HG02759 (cell line): ENCODE data around the gene ACTL10.
"Not testable (repeated sequence)": the region's sequence is repeated elsewhere in the genome, so short reads cannot be mapped to it uniquely, and the experiment has no call there.

Source experiments
- ATAC-seq: cut with Tn5 transposase; IDR thresholded peaks from one replicate; pipeline ENCODE4 v1.9.1; 2021; ENCODE audit warnings: mild to moderate bottlenecking, moderate library complexity; ENCODE audit not compliant: unreplicated experiment

The ACTL10 gene

GRCh38 chr20:33693741-33694638 lies 27.2 kb downstream of the ACTL10 start:
- no peak for ATAC-seq

GRCh38 chr20:33694639-33695012 lies 27.9 kb downstream of the ACTL10 start:
- ATAC-seq = no peak

- ATAC-seq = no peak
Measured at GRCh38 chr20:33696448-33696847, 29.7 kb downstream of the ACTL10 start.

GRCh38 chr20:33697129-33697528 lies 30.4 kb downstream of the ACTL10 start:
- ATAC-seq = no peak

- not testable (repeated sequence) for ATAC-seq
Measured at GRCh38 chr20:33698966-33699365, 32.2 kb downstream of the ACTL10 start.

GRCh38 chr20:33700696-33701441 lies 34.1 kb downstream of the ACTL10 start:
- ATAC-seq = not testable (repeated sequence)

GRCh38 chr20:33701629-33702450 lies 35.1 kb downstream of the ACTL10 start:
- ATAC-seq = no peak

- ATAC-seq = no peak
Measured at GRCh38 chr20:33702861-33703260, 36.1 kb downstream of the ACTL10 start.

- ATAC-seq = no peak
Measured at GRCh38 chr20:33703498-33704137, 36.9 kb downstream of the ACTL10 start.

- no peak for ATAC-seq
Measured at GRCh38 chr20:33704197-33704924, 37.6 kb downstream of the ACTL10 start.

GRCh38 chr20:33707668-33708067 lies 40.9 kb downstream of the ACTL10 start:
- ATAC-seq = no peak

- no peak for ATAC-seq
Measured at GRCh38 chr20:33709398-33709797, 42.7 kb downstream of the ACTL10 start.

- no peak for ATAC-seq
Measured at GRCh38 chr20:33709905-33710541, 43.3 kb downstream of the ACTL10 start.

GRCh38 chr20:33710681-33711445 lies 44.1 kb downstream of the ACTL10 start:
- ATAC-seq = no peak

GRCh38 chr20:33711446-33711738 lies 44.6 kb downstream of the ACTL10 start:
- no peak for ATAC-seq

GRCh38 chr20:33713865-33714367 lies 47.2 kb downstream of the ACTL10 start:
- no peak for ATAC-seq

GRCh38 chr20:33716498-33716897 lies 49.8 kb downstream of the ACTL10 start:
- ATAC-seq = no peak
